K562 (cell line): ENCODE results near the gene KIF24. TPM values are rescaled to one million over a fixed set of nuclear protein-coding genes. Genes with fewer than 3 reads are reported as not detected.

Experiments used
- ATAC-seq: fragments of 200-7000 bp; cut with Tn5 transposase; 3 replicates; pipeline ENCODE4 v1.9.1; 2020; ENCODE audit warnings: moderate library complexity
- BruUV-seq: library from RNA; stranded (reverse); fragments of 400-500 nt; replicated peaks from 2 replicates; lab custom pipeline; 2021; lab: Mats Ljungman, UMichigan
- CTCF ChIA-PET: fragments of 300-600 bp; formaldehyde crosslinking; extraction: SDS; loops from one replicate; lab custom pipeline; 2021; ENCODE audit warnings: low intra/inter-chr PET ratio; lab: Yijun Ruan, JAX
- POLR2A ChIA-PET: fragments of 300-600, 350-650 bp; sonication (Branson Sonifier 250); formaldehyde crosslinking; extraction: SDS; loops from one replicate; lab custom pipeline; 2021; ENCODE audit warnings: antibody characterized with exemption, inconsistent platforms; lab: Yijun Ruan, JAX
- DNase-seq, 4 experiments: peaks; one replicate each; pipeline versions ENCODE4 v3.0.0 to v3.0.0-alpha.2; 2011 to 2018; ENCODE audit warnings: low spot score in 3 of 4, mixed read lengths in 3 of 4; ENCODE audit errors: extremely low read depth in 1 of 4
- FAIRE-seq: peaks from 2 replicates; lab custom pipeline; 2011; peaks lifted over from hg19 to GRCh38; lab: Jason Lieb, UNC
- H2AFZ ChIP-seq: 2 replicates; pipeline ENCODE4 v1.6.0; 2011; ENCODE audit warnings: low read depth, low read length, control low read depth, inconsistent platforms
- H3K27ac ChIP-seq: fragments of 200-600 bp; 3 replicates; pipeline ENCODE4 v1.8.0; 2011; ENCODE audit warnings: low read depth, mild to moderate bottlenecking, control low read depth, inconsistent platforms, low read length, moderate library complexity, mixed read lengths; ENCODE audit errors: extremely low read depth
- H3K27me3 ChIP-seq, 2 experiments: fragments of 300-600 bp in 1 of 2; 2 replicates in 1 of 2; 3 replicates in 1 of 2; pipeline versions ENCODE4 v1.6.0 to v1.8.0; 2011; ENCODE audit warnings: inconsistent platforms in 2 of 2, low read length in 2 of 2, mild to moderate bottlenecking in 1 of 2, mixed read lengths in 1 of 2, moderate library complexity in 1 of 2; ENCODE audit not compliant: control insufficient read depth in 2 of 2, insufficient read depth in 2 of 2
- H3K36me3 ChIP-seq: fragments of 300-600 bp; 3 replicates; pipeline ENCODE4 v1.8.0; 2011; ENCODE audit warnings: mild to moderate bottlenecking, low read length, inconsistent platforms; ENCODE audit not compliant: control insufficient read depth, insufficient read depth
- H3K4me1 ChIP-seq, 2 experiments: fragments of 200-600 bp in 1 of 2; replicated peaks in 1 of 2; 2 replicates in 1 of 2; 3 replicates in 1 of 2; pipeline versions ENCODE4 v1.5.1 to v1.8.0; 2011; ENCODE audit warnings: inconsistent platforms in 2 of 2, low read length in 2 of 2, mild to moderate bottlenecking in 1 of 2, mixed read lengths in 1 of 2, moderate library complexity in 1 of 2; ENCODE audit not compliant: control insufficient read depth in 2 of 2, insufficient read depth in 2 of 2
- H3K4me2 ChIP-seq: 2 replicates; pipeline ENCODE4 v1.6.1; 2011; ENCODE audit warnings: low read length, control low read depth, inconsistent platforms, mixed read lengths; ENCODE audit not compliant: insufficient read depth
- H3K4me3 ChIP-seq: fragments of 200-600 bp; sonication (generic), shearing (Covaris generic); 2 replicates; pipeline ENCODE4 v1.5.1; 2016; ENCODE audit warnings: control low read depth, inconsistent platforms
- H3K79me2 ChIP-seq: fragments of 200-600 bp; 3 replicates; pipeline ENCODE4 v1.8.0; 2011; ENCODE audit warnings: low read length, inconsistent platforms; ENCODE audit not compliant: control insufficient read depth, insufficient read depth
- H3K9ac ChIP-seq, 2 experiments: 2 replicates each; pipeline versions ENCODE4 v1.6.0 to v1.6.1; 2011; ENCODE audit warnings: low read depth in 2 of 2, low read length in 2 of 2, control low read depth in 1 of 2, inconsistent platforms in 1 of 2, mild to moderate bottlenecking in 1 of 2, mixed read lengths in 1 of 2; ENCODE audit not compliant: insufficient read depth in 1 of 2
- H3K9me1 ChIP-seq: one replicate; pipeline ENCODE4 v1.6.0; 2011; ENCODE audit warnings: inconsistent platforms, mild to moderate bottlenecking, low read length, moderate library complexity; ENCODE audit not compliant: control insufficient read depth, insufficient read depth
- H3K9me3 ChIP-seq: replicated peaks from 2 replicates; pipeline ENCODE4 v1.5.1; 2011; ENCODE audit warnings: low read depth, low read length, inconsistent platforms; ENCODE audit not compliant: control insufficient read depth, insufficient read depth
- H4K20me1 ChIP-seq: replicated peaks from 2 replicates; pipeline ENCODE4 v1.6.1; 2011; ENCODE audit warnings: low read length, inconsistent platforms, mixed read lengths; ENCODE audit not compliant: control insufficient read depth, insufficient read depth
- BDP1 ChIP-seq: IDR thresholded peaks from 3 replicates; pipeline ENCODE4 v1.6.1; 2011; ENCODE audit not compliant: insufficient read length, insufficient read depth
- BRF1 ChIP-seq: IDR thresholded peaks from 3 replicates; pipeline ENCODE4 v1.6.1; 2011; ENCODE audit warnings: borderline replicate concordance, mild to moderate bottlenecking; ENCODE audit not compliant: insufficient read length; ENCODE audit errors: extremely low read depth
- CEBPG ChIP-seq, 3 experiments: fragments of 200-800 bp in 1 of 3; sonication (Bioruptor generic) in 1 of 3; sonication (generic) in 1 of 3; formaldehyde crosslinking in 1 of 3; IDR thresholded peaks in 2 of 3; conservative IDR thresholded peaks in 1 of 3; 2 replicates each; pipeline versions ENCODE4 v1.6.1 to v1.8.0; 2016 to 2022; ENCODE audit warnings: missing compliant biosample characterization in 2 of 3, missing genetic modification characterization in 2 of 3, mild to moderate bottlenecking in 1 of 3, missing genetic modification reagents in 1 of 3
- GABPB2 ChIP-seq: fragments of 250-450 bp; sonication (Bioruptor Pico); conservative IDR thresholded peaks from 2 replicates; pipeline ENCODE4 v1.5.1; 2021; ENCODE audit warnings: mild to moderate bottlenecking
- HDAC6 ChIP-seq: IDR thresholded peaks from 2 replicates; pipeline ENCODE4 v1.6.1; 2012; ENCODE audit warnings: low read depth, mild to moderate bottlenecking, control low read depth, inconsistent platforms, low read length, moderate library complexity
- HMG20B ChIP-seq: fragments of 250-450 bp; sonication (Bioruptor Pico); IDR thresholded peaks from 2 replicates; pipeline ENCODE4 v1.5.0; 2021; ENCODE audit warnings: mild to moderate bottlenecking
- KDM2B ChIP-seq: fragments of 250-450 bp; sonication (Bioruptor Pico); IDR thresholded peaks from 2 replicates; pipeline ENCODE4 v1.8.0; 2021; ENCODE audit warnings: mild to moderate bottlenecking, moderate library complexity
- MTA1 ChIP-seq: fragments of 450-650 bp; IDR thresholded peaks from 2 replicates; pipeline ENCODE4 v1.6.1; 2017; ENCODE audit warnings: borderline replicate concordance
- MYNN ChIP-seq, 2 experiments: sonication (generic); formaldehyde crosslinking in 1 of 2; IDR thresholded peaks; 2 replicates each; pipeline versions ENCODE4 v1.5.0 to v1.6.1; 2016 to 2020; ENCODE audit warnings: antibody characterized with exemption in 1 of 2, missing genetic modification reagents in 1 of 2
- RAD51 ChIP-seq: fragments of 450-650 bp; IDR thresholded peaks from 2 replicates; pipeline ENCODE4 v1.7.1; 2016; ENCODE audit warnings: low read depth, mild to moderate bottlenecking, borderline replicate concordance
- SMARCA4 ChIP-seq: fragments of 450-650 bp; IDR thresholded peaks from 2 replicates; pipeline ENCODE4 v1.6.1; 2016
- STAT5A ChIP-seq: IDR thresholded peaks from 2 replicates; pipeline ENCODE4 v1.6.1; 2012; ENCODE audit warnings: low read length, inconsistent platforms, borderline replicate concordance
- ZBED1 ChIP-seq: IDR thresholded peaks from 2 replicates; pipeline ENCODE4 v1.6.1; 2014
- ZNF143 ChIP-seq: sonication (generic); formaldehyde crosslinking; IDR thresholded peaks from 2 replicates; pipeline ENCODE4 v1.9.0; 2022; ENCODE audit warnings: mild to moderate bottlenecking, missing genetic modification reagents
- ZNF217 ChIP-seq: sonication (generic); formaldehyde crosslinking; IDR thresholded peaks from 2 replicates; pipeline ENCODE4 v1.8.0; 2022; ENCODE audit warnings: mild to moderate bottlenecking, missing genetic modification reagents
- ZNF232 ChIP-seq: sonication (generic); formaldehyde crosslinking; IDR thresholded peaks from 2 replicates; pipeline ENCODE4 v1.8.0; 2022; ENCODE audit warnings: mild to moderate bottlenecking, missing genetic modification reagents
- ZNF408 ChIP-seq: fragments of 250-450 bp; sonication (Bioruptor Pico); IDR thresholded peaks from 2 replicates; pipeline ENCODE4 v1.4.0; 2020; ENCODE audit warnings: low read depth, mild to moderate bottlenecking, moderate library complexity
- WGBS: fragments of 100-300 bp; shearing (Covaris generic); methylation state at CpG from one replicate; pipeline ENCODE4 v1.1.6; 2016; ENCODE audit warnings: low coverage, mixed read lengths; ENCODE audit not compliant: insufficient coverage; ENCODE audit errors: missing lambda C conversion rate; 5-methylcytosine and 5-hydroxymethylcytosine counted together
- in situ Hi-C: fragments of 300-500 bp; cut with MboI; formaldehyde crosslinking; loops from 4 replicates; pipeline ENCODE4 v1.15.0; 2018; ENCODE audit warnings: inconsistent platforms, mixed read lengths
- intact Hi-C: fragments of 100-400 bp; cut with micrococcal nuclease; formaldehyde crosslinking; loops from 2 replicates; pipeline ENCODE4 v1.14.2; 2022
- polyA plus RNA-seq, 8 experiments: library from polyadenylated mRNA; depleted of rRNA in 4 of 8; stranded (reverse) in 5 of 8; unstranded in 3 of 8; fragments of >200 nt; fragmentation: Nextera tagmentation in 2 of 8; fragmentation: Illumina TruSeq in 1 of 8; extraction: Ambion mirVana in 2 of 8; extraction: Trizol in 1 of 8; gene quantifications; 2 replicates each; pipeline versions ENCODE4 v1.2.1 to v1.2.3, GENCODE V29; 2011 to 2014; ENCODE audit warnings: inconsistent platforms in 1 of 8, missing spikeins in 1 of 8
- total RNA-seq, 7 experiments: library from RNA; depleted of rRNA in 6 of 7; stranded (reverse); fragments of >200 nt in 6 of 7; fragmentation: Illumina TruSeq in 2 of 7; extraction: Trizol in 2 of 7; gene quantifications; 2 replicates each; pipeline versions ENCODE4 v1.2.1 to v1.2.3, GENCODE V29; 2011 to 2021; ENCODE audit warnings: low replicate concordance in 1 of 7
- TF ChIP-seq, protein P1 (sequence below): fragments of 450-650 bp; formaldehyde crosslinking; IDR thresholded peaks from 2 replicates; pipeline ENCODE4 v1.4.0; 2020; ENCODE audit warnings: mild to moderate bottlenecking, moderate library complexity
- TF ChIP-seq, protein P2 (sequence below): IDR thresholded peaks from 2 replicates; pipeline ENCODE4 v1.6.1; 2014; ENCODE audit warnings: antibody characterized with exemption

KIF24 gene
- total and polyA plus RNA-seq, 9 of the 15 experiments (the other 6 are each of a cell fraction or from before 2014, with no cell fraction given), result 0.63 to 5.8 (median 4.4) TPM

DNA sequence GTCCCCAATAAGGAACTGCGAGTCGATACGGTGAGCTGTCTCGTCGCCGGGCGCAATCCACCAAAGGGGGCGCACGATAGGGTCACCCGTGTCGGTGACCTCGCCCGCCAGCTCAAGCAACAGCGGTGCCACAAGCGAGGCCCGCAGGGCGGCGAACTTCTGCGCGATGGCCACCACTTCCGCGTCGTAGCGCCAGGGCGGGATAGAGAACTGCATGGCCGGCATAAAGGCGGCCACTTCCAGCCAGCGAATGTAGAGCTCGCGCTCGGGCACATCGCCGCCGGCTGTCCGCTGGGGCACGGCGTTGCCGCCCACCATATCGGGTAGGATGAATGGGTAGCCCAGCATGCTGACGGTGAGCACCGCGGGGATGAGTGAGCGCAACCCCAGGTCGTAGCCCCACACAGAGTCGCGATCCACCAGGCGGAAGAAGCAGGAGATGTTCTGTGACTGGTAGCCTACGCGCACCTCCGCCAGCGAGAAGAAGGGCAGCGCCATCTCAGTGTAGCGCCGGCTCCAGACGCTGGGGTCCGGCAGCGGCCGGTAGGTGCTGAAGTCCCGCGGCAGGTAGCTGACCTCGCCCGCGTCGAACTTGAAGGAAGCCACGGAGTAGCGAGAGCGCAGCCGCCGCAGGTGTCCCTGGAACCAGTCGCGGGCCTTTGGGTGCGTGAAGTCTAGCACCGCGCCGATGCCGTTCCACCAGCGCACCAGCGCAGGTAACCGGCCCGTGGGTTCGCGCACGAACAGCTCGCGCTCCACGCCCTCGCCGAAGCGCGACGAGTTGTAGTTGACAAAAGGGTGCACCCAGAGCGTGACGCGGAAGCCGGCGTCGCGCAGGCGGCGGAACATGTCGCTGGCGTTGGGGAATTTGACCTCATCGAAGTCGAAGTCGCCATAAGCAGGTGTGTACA is 42.2 kb upstream of the KIF24 start:
- H3K79me2 ChIP-seq, result no peaks in the 10 kb centered on the region
- POLR2A ChIA-PET, result no interaction called here
- H3K9me3 ChIP-seq, result 0 out of 2 replicates have a peak, but pooled peaks cover 2% of the 10 kb centered on the region
- intact Hi-C loops (no loop called here), in situ Hi-C loops (no loop called here)
- no peak for DNase-seq
- no peak overlapping the region for H3K4me2 ChIP-seq
- H3K9me1 ChIP-seq, result no peaks in the 10 kb centered on the region
- no peak overlapping the region for H2AFZ ChIP-seq
- no peaks in the 10 kb centered on the region for H3K27me3 ChIP-seq
- H3K27ac ChIP-seq, result no peak overlapping the region
- no peak for FAIRE-seq
- CTCF ChIA-PET, result no interaction called here
- H3K9ac ChIP-seq, result no peak overlapping the region
- H3K4me1 ChIP-seq, result peaks cover 0 to 6% of the 10 kb centered on the region in 2 experiments; a peak in 4 of 5 replicates
- no peaks in the 10 kb centered on the region for H3K36me3 ChIP-seq
- no peak for ATAC-seq
- TF ChIP-seq STAT5A, result no peak
- TF ChIP-seq ZNF232 (CRISPR knock-in tag), result no peak
- TF ChIP-seq HDAC6, result no peak
- TF ChIP-seq, protein P1, sequence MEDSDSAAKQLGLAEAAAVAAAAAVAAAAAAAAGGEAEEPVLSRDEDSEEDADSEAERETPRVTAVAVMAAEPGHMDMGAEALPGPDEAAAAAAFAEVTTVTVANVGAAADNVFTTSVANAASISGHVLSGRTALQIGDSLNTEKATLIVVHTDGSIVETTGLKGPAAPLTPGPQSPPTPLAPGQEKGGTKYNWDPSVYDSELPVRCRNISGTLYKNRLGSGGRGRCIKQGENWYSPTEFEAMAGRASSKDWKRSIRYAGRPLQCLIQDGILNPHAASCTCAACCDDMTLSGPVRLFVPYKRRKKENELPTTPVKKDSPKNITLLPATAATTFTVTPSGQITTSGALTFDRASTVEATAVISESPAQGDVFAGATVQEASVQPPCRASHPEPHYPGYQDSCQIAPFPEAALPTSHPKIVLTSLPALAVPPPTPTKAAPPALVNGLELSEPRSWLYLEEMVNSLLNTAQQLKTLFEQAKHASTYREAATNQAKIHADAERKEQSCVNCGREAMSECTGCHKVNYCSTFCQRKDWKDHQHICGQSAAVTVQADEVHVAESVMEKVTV (CRISPR knock-in tag), result no peak
- no peak for TF ChIP-seq GABPB2
- no peak for TF ChIP-seq ZBED1
- no peak for TF ChIP-seq MYNN (IDR thresholded peaks at IDR 0.05)
- TF ChIP-seq MYNN (CRISPR knock-in tag; IDR thresholded peaks at IDR 0.05), result no peak
- TF ChIP-seq BRF1, result no peak
- TF ChIP-seq MTA1, result no peak
- TF ChIP-seq RAD51, result no peak
- no peak for TF ChIP-seq ZNF217 (CRISPR knock-in tag)
- TF ChIP-seq ZNF408 (CRISPR knock-in tag), result no peak
- no peak for TF ChIP-seq KDM2B (CRISPR knock-in tag)
- TF ChIP-seq CEBPG (CRISPR knock-in tag; IDR thresholded peaks at IDR 0.05), result no peak
- no peak for TF ChIP-seq CEBPG (tag; conservative IDR thresholded peaks at IDR 0.05 in 1 of 2, IDR thresholded peaks at IDR 0.05 in 1 of 2)
- TF ChIP-seq, protein P2, sequence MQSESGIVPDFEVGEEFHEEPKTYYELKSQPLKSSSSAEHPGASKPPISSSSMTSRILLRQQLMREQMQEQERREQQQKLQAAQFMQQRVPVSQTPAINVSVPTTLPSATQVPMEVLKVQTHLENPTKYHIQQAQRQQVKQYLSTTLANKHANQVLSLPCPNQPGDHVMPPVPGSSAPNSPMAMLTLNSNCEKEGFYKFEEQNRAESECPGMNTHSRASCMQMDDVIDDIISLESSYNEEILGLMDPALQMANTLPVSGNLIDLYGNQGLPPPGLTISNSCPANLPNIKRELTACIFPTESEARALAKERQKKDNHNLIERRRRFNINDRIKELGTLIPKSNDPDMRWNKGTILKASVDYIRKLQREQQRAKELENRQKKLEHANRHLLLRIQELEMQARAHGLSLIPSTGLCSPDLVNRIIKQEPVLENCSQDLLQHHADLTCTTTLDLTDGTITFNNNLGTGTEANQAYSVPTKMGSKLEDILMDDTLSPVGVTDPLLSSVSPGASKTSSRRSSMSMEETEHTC, result no peak
- no peak for TF ChIP-seq ZNF143 (CRISPR knock-in tag)
- TF ChIP-seq BDP1, result no peak
- no peak for TF ChIP-seq SMARCA4
- no peak for TF ChIP-seq HMG20B (CRISPR knock-in tag)
- H3K4me3 ChIP-seq, result no peak overlapping the region
- no TSS peak for BruUV-seq
- 96% methylated on average over 28 of the region's 105 CpGs for WGBS
- H4K20me1 ChIP-seq, result no peaks in the 10 kb centered on the region
